ENCODE data around the gene MXRA7. TPM values are rescaled to one million over a fixed set of nuclear protein-coding genes. Genes with fewer than 3 reads are reported as not detected.
A peak's percentile ranks its signal among the peaks of the same experiment; 100 is the strongest.
"Not testable (repeated sequence)": the region's sequence is repeated elsewhere in the genome, so short reads cannot be mapped to it uniquely, and the experiment has no call there.

The MXRA7 gene
- total RNA-seq, 8 experiments from 2014 or later: 19.7 to 214 (median 106) TPM

DNA sequence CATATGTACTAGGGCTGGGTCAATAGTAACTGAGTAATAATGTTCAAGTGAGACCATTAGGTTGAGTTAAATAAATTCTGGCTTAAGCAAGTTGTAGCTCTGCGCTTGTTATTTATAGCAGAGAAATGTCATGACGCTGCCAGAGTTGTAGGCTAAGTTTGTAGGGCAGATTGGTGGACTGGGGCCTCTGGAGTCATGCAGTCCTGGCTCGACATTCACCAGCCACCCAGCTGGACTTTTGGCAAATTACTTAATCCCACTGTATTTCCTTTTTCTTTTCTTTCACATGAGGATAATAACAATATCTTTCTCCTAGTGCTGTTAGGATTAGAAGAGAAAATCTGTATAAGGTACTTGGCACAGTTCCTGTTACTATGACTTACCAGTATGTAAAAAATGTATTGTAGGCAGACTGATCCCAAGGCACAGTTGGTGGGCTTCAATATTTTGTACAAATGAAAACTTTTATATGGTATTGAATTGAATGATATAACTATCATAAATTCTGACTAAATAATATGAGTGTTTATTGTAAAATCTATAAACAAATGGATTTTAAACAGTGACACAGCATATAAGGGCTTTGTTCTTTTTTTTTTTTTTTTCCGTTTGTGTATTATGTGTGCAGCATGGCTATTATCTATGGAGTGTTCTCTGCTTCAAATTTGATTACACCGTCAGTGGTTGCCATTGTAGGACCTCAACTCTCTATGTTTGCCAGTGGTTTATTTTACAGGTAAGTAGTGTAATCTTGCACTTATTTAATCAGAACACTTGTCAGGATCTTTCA, 29.8 kb upstream of the MXRA7 start:
- H3K4me3 ChIP-seq: no peak overlapping the region
- in situ Hi-C loops (cut with MboI; ENCODE audit: low pct_unique_long_range_greater_than_20kb in 2 of 9, low sequenced_read_pairs in 9 of 9, unreplicated experiment in 9 of 9): no loop called here
- ATAC-seq (replicated peaks in 6 of 8): no peak
- 63 to 100% (median 87%) methylated on average over 1 to 5 of the region's 5 CpGs; no CpG with 5 or more reads in 1 of the 10 experiments for WGBS, 10 experiments
- peaks cover 0 to 5% of the 10 kb centered on the region in 2 donors for H3K4me1 ChIP-seq (replicated peaks in 1 of 2)
- H3K27ac ChIP-seq: no peak overlapping the region

DNA sequence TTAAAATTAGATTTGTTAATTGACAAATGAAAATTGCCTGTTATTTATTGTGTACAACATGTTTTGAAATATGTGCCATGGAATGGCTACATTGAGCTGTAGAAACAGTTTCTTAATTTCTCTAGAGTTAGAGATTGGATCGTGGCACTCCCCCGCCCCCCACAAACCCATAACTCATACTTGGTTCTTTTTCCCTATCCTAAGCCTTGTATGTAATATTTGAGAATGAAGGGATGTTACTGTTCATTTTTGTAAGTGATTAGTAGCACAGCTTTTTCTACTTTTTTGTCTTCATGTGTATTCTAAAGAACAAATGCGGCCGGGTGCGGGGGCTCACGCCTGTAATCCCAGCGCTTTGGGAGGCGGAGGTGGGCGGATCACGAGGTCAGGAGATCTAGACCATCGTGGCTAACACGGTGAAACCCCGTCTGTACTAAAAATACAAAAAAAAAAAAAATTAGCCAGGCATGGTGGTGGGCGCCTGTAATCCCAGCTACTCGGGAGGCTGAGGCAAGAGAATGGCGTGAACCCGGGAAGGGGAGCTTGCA, 28.9 kb upstream of the MXRA7 start:
- in situ Hi-C loops (cut with MboI; ENCODE audit: low pct_unique_long_range_greater_than_20kb in 2 of 9, low sequenced_read_pairs in 9 of 9, unreplicated experiment in 9 of 9); H3K27ac ChIP-seq; ATAC-seq (replicated peaks in 6 of 8): not testable (repeated sequence)
- WGBS, 10 experiments: 77 to 100% (median 92%) methylated on average over 1 to 16 of the region's 17 CpGs; no CpG with 5 or more reads in 1 of the 10 experiments
- H3K4me1 ChIP-seq (replicated peaks in 1 of 2): peaks cover 0 to 12% of the 10 kb centered on the region in 2 donors
- peak overlapping the region in 2 of 5 donors; percentile 11 to 81 for H3K4me3 ChIP-seq

DNA sequence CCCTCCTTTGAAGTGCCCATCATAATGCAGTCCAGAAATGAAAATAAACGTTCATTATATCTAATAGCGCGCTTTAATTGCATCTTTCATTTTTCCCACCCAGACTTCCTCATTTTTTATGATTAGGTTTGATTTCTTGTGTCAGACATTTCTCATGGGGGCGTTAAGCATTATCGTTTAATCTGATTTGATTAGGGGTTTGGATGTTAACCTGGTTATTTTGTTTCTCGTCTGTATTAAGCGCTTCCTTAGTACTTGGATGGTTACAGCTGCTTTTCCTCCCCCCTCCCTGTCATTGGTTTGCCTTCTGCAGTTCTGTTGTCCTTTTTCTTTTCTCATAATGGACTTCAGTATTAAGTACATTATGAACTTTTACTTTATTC, 27.7 kb upstream of the MXRA7 start:
- peaks cover 0 to 22% of the 10 kb centered on the region in 2 donors for H3K4me1 ChIP-seq (replicated peaks in 1 of 2)
- ATAC-seq (replicated peaks in 6 of 8): no peak
- H3K27ac ChIP-seq: peak overlapping the region in 1 of 2 donors; percentile 97
- 0 to 25% (median 2%) methylated on average over 1 to 7 of the region's 7 CpGs for WGBS, 10 experiments
- in situ Hi-C loops (cut with MboI; ENCODE audit: low pct_unique_long_range_greater_than_20kb in 2 of 9, low sequenced_read_pairs in 9 of 9, unreplicated experiment in 9 of 9): no loop called here
- peak overlapping the region; percentile 67 to 81 (median 80) for H3K4me3 ChIP-seq

DNA sequence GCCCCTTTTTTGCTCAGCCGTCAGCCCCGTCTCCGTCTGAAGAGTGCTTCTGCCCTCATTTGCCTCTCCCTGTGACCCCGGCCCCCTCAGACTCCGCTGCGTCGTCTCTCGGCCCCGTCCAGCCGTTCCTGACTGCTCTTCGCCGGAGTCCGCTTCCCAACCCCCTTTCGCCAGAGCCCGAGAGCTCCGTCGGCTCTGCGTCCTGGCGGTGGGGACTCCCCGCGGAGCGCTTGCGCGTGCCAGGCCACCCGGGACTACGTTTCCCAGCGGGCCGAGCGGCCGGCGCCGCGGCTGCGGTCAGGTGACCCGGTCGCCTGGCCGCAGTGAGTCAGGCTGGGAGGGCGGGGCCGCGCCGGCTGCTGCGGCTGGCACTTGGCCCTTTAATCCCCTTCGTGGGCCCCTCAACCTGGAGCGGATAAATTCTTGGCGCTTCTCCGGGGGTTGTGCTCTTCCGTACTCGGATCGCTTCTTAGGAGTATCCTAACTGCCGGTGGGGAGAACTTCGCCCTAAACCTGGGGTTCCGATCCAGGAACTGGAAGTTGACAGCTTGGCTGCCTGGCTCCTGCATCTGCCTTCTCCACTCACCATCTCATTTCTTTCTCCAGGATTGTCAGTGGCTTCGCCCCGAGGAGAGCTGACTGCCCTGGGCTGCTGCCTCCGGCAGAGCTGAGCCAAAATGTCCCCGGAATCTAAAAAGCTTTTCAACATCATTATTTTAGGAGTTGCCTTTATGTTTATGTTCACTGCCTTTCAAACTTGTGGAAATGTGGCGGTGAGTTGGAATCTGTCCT, 27.1 kb upstream of the MXRA7 start, which contains the start of gene MFSD11:
TSS of gene MFSD11 (plus strand) at position 444 of the 792 bp plus-strand sequence. CDS start at position 678, 234 bp downstream.
- in situ Hi-C loops (cut with MboI; ENCODE audit: low pct_unique_long_range_greater_than_20kb in 2 of 9, low sequenced_read_pairs in 9 of 9, unreplicated experiment in 9 of 9): no loop called here
- WGBS, 10 experiments: 0 to 33% (median 2%) methylated on average over 1 to 21 of the region's 57 CpGs; no CpG with 5 or more reads in 2 of the 10 experiments

DNA sequence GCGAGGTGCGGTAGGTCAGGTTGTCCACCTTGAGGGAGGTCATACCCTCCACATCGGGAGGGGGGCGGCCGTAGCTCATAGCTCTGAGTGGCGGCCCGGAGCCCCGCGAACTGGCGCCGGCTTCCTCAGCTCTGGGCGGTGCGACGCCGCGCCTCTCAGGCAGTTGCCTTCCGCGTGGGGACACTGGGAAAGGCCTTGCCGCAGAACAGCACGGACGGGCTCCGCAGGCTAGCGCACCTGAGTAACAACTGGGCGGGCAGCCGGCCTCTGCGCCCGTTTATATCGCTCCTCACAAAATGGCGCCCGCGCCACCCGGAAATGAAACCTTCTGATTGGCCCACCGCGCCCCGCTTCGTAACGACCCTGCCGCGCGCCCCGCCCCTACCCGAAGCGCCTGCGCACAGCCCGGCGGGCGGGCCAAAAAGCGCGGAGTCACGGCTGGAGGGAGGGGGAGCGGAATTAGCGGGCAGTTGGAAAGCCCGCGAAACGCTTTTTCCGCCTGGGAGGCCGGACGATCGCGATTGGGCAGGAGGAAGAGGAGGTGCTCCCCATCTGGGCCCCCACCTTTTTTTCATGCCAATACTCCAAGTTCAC, 26.4 kb upstream of the MXRA7 start, which contains the start of gene SRSF2:
TSS of gene SRSF2 (minus strand) at position 250 of the 594 bp plus-strand sequence. CDS start at position 79, 171 bp downstream.
- Histone ChIP-seq H3K4me1 (replicated peaks in 1 of 2) (peaks cover 0 to 25% of the 10 kb centered on the region in 2 donors), H3K4me3 (peak within 1 kb of the TSS; percentile 67 to 81 (median 80)), H3K27ac (peak within 1 kb of the TSS; percentile 94 to 97)
- WGBS, 10 experiments: 0 to 3% methylated on average over 1 to 5 of the region's 60 CpGs; no CpG with 5 or more reads in 8 of the 10 experiments
- ATAC-seq (replicated peaks in 6 of 8): peak; percentile 65 to 78 (median 74)
- in situ Hi-C loops (cut with MboI; ENCODE audit: low pct_unique_long_range_greater_than_20kb in 2 of 9, low sequenced_read_pairs in 9 of 9, unreplicated experiment in 9 of 9): no loop called here

More for the DNA sequence above, 27.1 kb upstream of the MXRA7 start, which contains the start of gene MFSD11:
- Histone ChIP-seq H3K4me3 (peak within 1 kb of the TSS; percentile 67 to 81 (median 80)), H3K4me1 (replicated peaks in 1 of 2) (peaks cover 0 to 25% of the 10 kb centered on the region in 2 donors), H3K27ac (peak within 1 kb of the TSS; percentile 94 to 97)
- ATAC-seq (replicated peaks in 6 of 8): peak; percentile 65 to 81 (median 74)

DNA sequence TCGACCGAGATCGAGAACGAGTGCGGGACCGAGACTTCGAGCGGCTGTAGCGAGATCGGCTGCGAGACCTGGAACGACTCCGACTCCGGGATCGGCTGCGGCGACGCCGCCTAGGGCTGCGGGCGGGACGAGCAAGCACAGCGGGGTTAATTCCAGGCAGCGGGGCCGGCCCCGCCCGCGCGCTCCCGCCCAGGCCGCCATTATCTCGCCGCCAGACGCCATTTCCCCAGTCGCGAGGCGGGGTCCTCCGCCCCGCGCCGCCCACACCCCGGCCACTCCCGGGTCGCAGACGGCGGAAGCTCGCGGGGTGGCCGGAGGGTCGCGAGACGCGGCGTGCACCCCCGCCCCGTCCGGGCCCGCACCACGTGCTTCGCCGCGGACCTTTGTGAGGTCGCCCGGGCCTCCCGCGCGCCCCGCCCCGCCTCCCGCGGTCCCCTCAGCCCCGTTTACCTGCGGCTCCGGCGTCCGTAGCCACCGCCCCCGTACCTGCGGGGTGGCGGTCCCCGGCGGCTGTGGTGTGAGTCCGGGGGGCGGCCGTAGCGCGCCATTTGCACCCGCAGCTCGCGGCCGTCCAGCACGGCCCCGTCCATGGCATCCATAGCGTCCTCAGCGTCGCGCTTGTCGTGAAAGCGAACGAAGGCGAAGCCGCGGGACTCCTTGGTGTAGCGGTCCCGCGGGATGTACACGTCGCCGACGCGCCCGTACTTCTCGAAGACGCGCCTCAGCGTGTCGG, 25.8 kb upstream of the MXRA7 start:
- peak overlapping the region; percentile 67 to 81 (median 80) for H3K4me3 ChIP-seq

DNA sequence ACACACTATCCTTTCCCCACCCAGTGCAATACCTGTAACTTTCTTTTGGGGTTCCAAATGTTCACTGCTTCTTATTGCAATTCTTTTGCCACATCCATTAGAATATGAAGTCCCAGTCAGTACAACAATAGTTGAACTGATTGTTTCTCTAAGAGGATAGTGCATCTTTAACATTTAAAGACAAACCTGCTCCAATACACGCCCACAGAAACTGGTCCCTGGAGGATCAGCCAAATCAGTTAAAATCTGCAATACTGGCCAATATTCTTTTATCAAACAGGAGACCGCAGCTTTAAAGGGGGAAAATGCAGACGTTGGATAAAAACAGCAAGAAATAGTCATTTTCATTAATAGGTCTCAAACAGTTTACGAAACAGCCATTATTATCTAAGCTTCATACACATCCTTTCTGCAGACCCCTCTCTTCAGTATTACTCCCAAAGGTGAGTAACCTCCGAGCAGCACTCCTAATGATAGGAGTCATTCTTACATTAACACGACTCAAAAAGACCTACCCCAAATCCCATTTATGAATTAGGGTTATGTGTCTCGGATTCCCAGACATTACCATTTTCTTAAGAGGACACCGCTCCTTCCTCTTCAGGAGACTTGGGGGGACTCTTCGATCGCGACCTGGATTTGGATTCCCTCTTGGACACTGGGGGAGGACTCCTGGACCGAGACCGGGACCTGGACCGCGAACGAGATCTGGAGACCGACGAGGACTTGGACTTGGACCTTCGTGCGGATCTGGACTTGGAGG, 25.0 kb upstream of the MXRA7 start:
- in situ Hi-C loops (cut with MboI; ENCODE audit: low pct_unique_long_range_greater_than_20kb in 2 of 9, low sequenced_read_pairs in 9 of 9, unreplicated experiment in 9 of 9): no loop called here
- H3K27ac ChIP-seq: peak overlapping the region; percentile 90 to 97
- peak overlapping the region; percentile 67 to 81 (median 80) for H3K4me3 ChIP-seq
- peaks cover 0 to 25% of the 10 kb centered on the region in 2 donors for H3K4me1 ChIP-seq (replicated peaks in 1 of 2)
- ATAC-seq (replicated peaks in 6 of 8): no peak
- WGBS, 10 experiments: 0 to 4% (median 0%) methylated on average over 1 to 11 of the region's 20 CpGs

More for the DNA sequence above, 25.8 kb upstream of the MXRA7 start:
- 0 to 7% (median 0%) methylated on average over 6 to 17 of the region's 117 CpGs; no CpG with 5 or more reads in 5 of the 10 experiments for WGBS, 10 experiments
- H3K4me1 ChIP-seq (replicated peaks in 1 of 2): peaks cover 0 to 25% of the 10 kb centered on the region in 2 donors
- ATAC-seq (replicated peaks in 6 of 8): peak; percentile 13 to 38 (median 27)
- H3K27ac ChIP-seq: peak overlapping the region; percentile 90 to 97
- in situ Hi-C loops (cut with MboI; ENCODE audit: low pct_unique_long_range_greater_than_20kb in 2 of 9, low sequenced_read_pairs in 9 of 9, unreplicated experiment in 9 of 9): no loop called here

DNA sequence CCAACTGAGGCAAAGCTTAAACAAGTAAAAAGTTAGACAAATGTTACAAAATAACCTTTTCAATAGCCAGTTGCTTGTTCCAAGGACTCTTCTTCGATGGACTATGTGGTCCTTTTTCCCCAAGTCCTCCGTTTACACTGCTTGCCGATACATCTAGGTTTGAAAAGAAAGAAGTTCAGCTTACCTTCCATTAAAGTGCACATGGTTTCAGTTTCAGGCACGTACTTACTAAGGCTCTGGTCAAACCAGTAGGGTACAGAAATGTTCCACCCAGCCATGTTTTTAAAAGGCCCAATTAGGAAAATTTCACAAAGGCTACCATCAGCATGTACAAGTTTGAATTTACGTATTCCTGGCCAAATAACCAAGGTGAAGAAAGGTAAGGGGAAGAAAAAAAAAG, 24.2 kb upstream of the MXRA7 start:
- peak overlapping the region; percentile 67 to 81 (median 80) for H3K4me3 ChIP-seq
- WGBS, 10 experiments: 0 to 25% (median 11%) methylated on average over 2 to 5 of the region's 5 CpGs
- H3K27ac ChIP-seq: no peak overlapping the region
- no peak for ATAC-seq (replicated peaks in 6 of 8)
- peaks cover 0 to 25% of the 10 kb centered on the region in 2 donors for H3K4me1 ChIP-seq (replicated peaks in 1 of 2)
- in situ Hi-C loops (cut with MboI; ENCODE audit: low pct_unique_long_range_greater_than_20kb in 2 of 9, low sequenced_read_pairs in 9 of 9, unreplicated experiment in 9 of 9): no loop called here

DNA sequence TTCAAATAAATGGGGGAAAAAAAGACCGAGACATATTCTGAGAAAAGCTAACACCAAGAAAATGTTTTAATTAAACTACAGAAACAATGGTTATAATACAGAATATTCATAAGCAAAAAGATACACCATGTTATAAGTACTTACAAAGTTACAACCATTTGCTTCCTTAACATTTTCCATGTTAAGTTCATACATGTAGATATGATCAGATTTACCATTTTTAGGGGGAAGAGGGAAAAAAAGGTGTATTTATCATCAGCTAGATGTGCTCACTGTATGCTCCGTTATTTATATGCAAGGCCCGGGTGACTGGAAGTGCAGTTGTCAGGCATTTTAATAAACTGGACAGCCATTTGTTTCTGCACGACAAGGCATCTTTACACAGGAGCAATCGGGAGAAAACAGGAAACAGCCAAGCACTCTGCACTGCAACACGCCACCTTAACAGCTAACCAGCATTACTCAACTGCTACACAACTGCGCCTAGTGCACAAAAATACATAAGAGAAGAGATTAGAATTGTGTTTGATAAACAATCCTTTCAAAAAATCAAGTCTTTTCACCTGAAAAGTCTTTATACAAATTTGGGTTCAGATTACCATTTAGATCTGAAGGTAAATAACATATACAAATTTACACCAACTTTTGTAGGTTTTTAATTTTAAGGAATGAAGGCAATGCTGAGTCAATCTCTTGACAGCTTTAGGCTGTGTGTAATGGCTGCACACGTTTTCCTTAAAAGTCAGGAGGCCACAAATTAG, 23.5 kb upstream of the MXRA7 start:
- WGBS, 10 experiments: 18 to 89% (median 50%) methylated on average over 2 to 8 of the region's 8 CpGs
- no peak for ATAC-seq (replicated peaks in 6 of 8)
- no peak overlapping the region for H3K27ac ChIP-seq
- in situ Hi-C loops (cut with MboI; ENCODE audit: low pct_unique_long_range_greater_than_20kb in 2 of 9, low sequenced_read_pairs in 9 of 9, unreplicated experiment in 9 of 9): no loop called here
- peaks cover 0 to 20% of the 10 kb centered on the region in 2 donors for H3K4me1 ChIP-seq (replicated peaks in 1 of 2)
- H3K4me3 ChIP-seq: peak overlapping the region; percentile 67 to 81 (median 80)

DNA sequence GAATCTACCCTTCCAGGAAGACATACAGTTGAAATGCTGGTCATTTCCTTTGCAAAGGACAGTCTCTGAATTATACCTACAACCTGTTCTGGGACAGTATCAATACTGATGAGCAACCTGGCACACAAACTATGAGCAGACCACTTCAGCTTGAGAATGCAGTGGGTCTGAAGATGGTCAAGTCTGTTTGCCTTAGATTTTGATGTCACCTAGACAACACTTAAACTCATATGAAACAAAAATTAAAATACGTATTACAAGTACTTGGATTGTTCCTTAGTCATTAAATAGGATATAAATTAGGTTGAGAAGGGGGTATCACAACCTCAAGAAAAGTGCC, 22.8 kb upstream of the MXRA7 start:
- WGBS, 10 experiments: 11 to 100% (median 80%) methylated on average over 1 of the region's 1 CpG; no CpG with 5 or more reads in 1 of the 10 experiments
- in situ Hi-C loops (cut with MboI; ENCODE audit: low pct_unique_long_range_greater_than_20kb in 2 of 9, low sequenced_read_pairs in 9 of 9, unreplicated experiment in 9 of 9): no loop called here
- H3K4me3 ChIP-seq: no peak overlapping the region
- no peak overlapping the region for H3K27ac ChIP-seq
- peaks cover 0 to 19% of the 10 kb centered on the region in 2 donors for H3K4me1 ChIP-seq (replicated peaks in 1 of 2)
- no peak for ATAC-seq (replicated peaks in 6 of 8)

All from motor neuron (in vitro differentiated cells).